SU-DHL-6 (cell line): ENCODE results near the gene MAPK8.
"Not testable (repeated sequence)": the region's sequence is repeated elsewhere in the genome, so short reads cannot be mapped to it uniquely, and the experiment has no call there.

ENCODE experiments used
- H2AFZ ChIP-seq: fragments of 200-600 bp; sonication (generic); 2 replicates; pipeline ENCODE4 v1.6.1; 2014; ENCODE audit warnings: low read depth, mild to moderate bottlenecking, moderate library complexity, mixed read lengths, antibody characterized with exemption, low read length; ENCODE audit not compliant: severe bottlenecking
- H3F3A ChIP-seq: fragments of 200-600 bp; shearing (Covaris generic); 2 replicates; pipeline ENCODE4 v1.6.0; 2016; ENCODE audit warnings: antibody characterized with exemption, mild to moderate bottlenecking; ENCODE audit not compliant: insufficient read depth
- H3K27ac ChIP-seq: fragments of 200-600 bp; sonication (generic); 2 replicates; pipeline ENCODE4 v1.5.1; 2016; ENCODE audit warnings: low read depth, mild to moderate bottlenecking, low read length, moderate library complexity, mixed read lengths
- H3K27me3 ChIP-seq: fragments of 200-600 bp; sonication (generic), shearing (Covaris generic); 2 replicates; pipeline ENCODE4 v1.6.0; 2014; ENCODE audit warnings: mild to moderate bottlenecking, low read length
- H3K36me3 ChIP-seq: fragments of 200-600 bp; sonication (generic); 2 replicates; pipeline ENCODE4 v1.6.1; 2014; ENCODE audit warnings: mild to moderate bottlenecking, low read length, mixed read lengths
- H3K4me2 ChIP-seq: fragments of 300-600, 200-600 bp; shearing (Covaris generic), sonication (generic); 2 replicates; pipeline ENCODE4 v1.6.0; 2014; ENCODE audit warnings: low read length, low read depth, mild to moderate bottlenecking; ENCODE audit not compliant: poor library complexity, severe bottlenecking
- H3K4me3 ChIP-seq: fragments of 200-600 bp; sonication (generic); 2 replicates; pipeline ENCODE4 v1.5.1; 2014; ENCODE audit warnings: antibody characterized with exemption, low read length, mild to moderate bottlenecking, mixed read lengths; ENCODE audit not compliant: insufficient read depth, poor library complexity, severe bottlenecking
- H3K79me2 ChIP-seq: fragments of 200-600 bp; sonication (generic); 2 replicates; pipeline ENCODE4 v1.6.1; 2014; ENCODE audit warnings: mild to moderate bottlenecking, low read length, moderate library complexity; ENCODE audit not compliant: insufficient read depth
- H3K9ac ChIP-seq: fragments of 200-600 bp; sonication (generic); 2 replicates; pipeline ENCODE4 v1.7.0; 2014; ENCODE audit warnings: mild to moderate bottlenecking, low read length
- H3K9me2 ChIP-seq: fragments of 200-600 bp; sonication (generic); replicated peaks from 2 replicates; pipeline ENCODE4 v1.6.1; 2014; ENCODE audit warnings: low read length; ENCODE audit not compliant: insufficient read depth
- H3K9me3 ChIP-seq: fragments of 200-600 bp; sonication (generic); 2 replicates; pipeline ENCODE4 v1.6.1; 2014; ENCODE audit warnings: low read length, mixed read lengths; ENCODE audit not compliant: insufficient read depth
- H4K20me1 ChIP-seq: fragments of 200-600 bp; sonication (generic); 2 replicates; pipeline ENCODE4 v1.6.1; 2014; ENCODE audit warnings: low read depth, mild to moderate bottlenecking, antibody characterized with exemption, low read length, moderate library complexity, mixed read lengths
- EZH2phosphoT487 ChIP-seq: fragments of 200-600 bp; sonication (generic), shearing (Covaris generic); conservative IDR thresholded peaks from 2 replicates; pipeline ENCODE4 v1.6.1; 2018; ENCODE audit warnings: mild to moderate bottlenecking, antibody characterized with exemption, low read length, moderate library complexity, mixed read lengths
- TF ChIP-seq, protein P1 (sequence below): fragments of 200-600 bp; sonication (generic); IDR thresholded peaks from one replicate; pipeline ENCODE4 v1.5.1; 2017; ENCODE audit warnings: antibody characterized with exemption, mild to moderate bottlenecking, low read length, moderate library complexity; ENCODE audit not compliant: insufficient read depth, poor library complexity, severe bottlenecking

Gene MAPK8

GRCh38 chr10:48279081-48279751, 27.3 kb upstream of the MAPK8 start:
- Histone ChIP-seq H3F3A (no peaks in the 10 kb centered on the region), H2AFZ (no peak overlapping the region), H3K9me2 (no peaks in the 10 kb centered on the region), H3K79me2 (no peaks in the 10 kb centered on the region), H3K4me3 (no peak overlapping the region), H4K20me1 (no peaks in the 10 kb centered on the region), H3K27ac (no peak overlapping the region), H3K4me2 (no peak overlapping the region), H3K36me3 (no peaks in the 10 kb centered on the region), H3K9me3 (peaks cover 4% of the 10 kb centered on the region; the same call in 1 of the 2 replicates), H3K9ac (no peak overlapping the region), H3K27me3 (no peaks in the 10 kb centered on the region)
- no peak for TF ChIP-seq EZH2phosphoT487
- TF ChIP-seq, protein P1, sequence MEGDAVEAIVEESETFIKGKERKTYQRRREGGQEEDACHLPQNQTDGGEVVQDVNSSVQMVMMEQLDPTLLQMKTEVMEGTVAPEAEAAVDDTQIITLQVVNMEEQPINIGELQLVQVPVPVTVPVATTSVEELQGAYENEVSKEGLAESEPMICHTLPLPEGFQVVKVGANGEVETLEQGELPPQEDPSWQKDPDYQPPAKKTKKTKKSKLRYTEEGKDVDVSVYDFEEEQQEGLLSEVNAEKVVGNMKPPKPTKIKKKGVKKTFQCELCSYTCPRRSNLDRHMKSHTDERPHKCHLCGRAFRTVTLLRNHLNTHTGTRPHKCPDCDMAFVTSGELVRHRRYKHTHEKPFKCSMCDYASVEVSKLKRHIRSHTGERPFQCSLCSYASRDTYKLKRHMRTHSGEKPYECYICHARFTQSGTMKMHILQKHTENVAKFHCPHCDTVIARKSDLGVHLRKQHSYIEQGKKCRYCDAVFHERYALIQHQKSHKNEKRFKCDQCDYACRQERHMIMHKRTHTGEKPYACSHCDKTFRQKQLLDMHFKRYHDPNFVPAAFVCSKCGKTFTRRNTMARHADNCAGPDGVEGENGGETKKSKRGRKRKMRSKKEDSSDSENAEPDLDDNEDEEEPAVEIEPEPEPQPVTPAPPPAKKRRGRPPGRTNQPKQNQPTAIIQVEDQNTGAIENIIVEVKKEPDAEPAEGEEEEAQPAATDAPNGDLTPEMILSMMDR, result no peak

DNA sequence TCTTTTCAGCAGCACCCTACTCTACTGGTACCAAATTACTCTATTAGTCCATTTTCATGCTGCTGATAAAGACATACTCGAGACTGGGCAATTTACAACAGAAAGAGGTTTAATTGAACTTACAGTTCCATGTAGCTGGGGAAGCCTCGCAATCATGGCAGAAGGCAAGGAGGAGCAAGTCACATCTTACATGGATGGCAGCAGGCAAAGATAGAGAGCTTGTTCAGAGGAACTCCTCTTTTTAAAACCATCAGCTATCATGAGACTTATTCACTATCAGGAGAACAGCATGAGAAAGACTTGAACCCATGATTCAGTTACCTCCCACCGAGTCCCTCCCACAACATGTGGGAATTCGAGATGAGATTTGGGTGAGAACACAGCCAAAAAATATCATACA, 24.8 kb upstream of the MAPK8 start:
- H3K36me3 ChIP-seq, H2AFZ ChIP-seq, H3K4me3 ChIP-seq, H3K9me2 ChIP-seq, H3K27ac ChIP-seq, H3K79me2 ChIP-seq, H4K20me1 ChIP-seq, H3K9ac ChIP-seq, H3K9me3 ChIP-seq, H3K4me2 ChIP-seq, H3K27me3 ChIP-seq, H3F3A ChIP-seq: not testable (repeated sequence)

GRCh38 chr10:48282829-48283228, 23.6 kb upstream of the MAPK8 start:
- Histone ChIP-seq H3K9me3 (peaks cover 8% of the 10 kb centered on the region), H3K36me3 (no peaks in the 10 kb centered on the region), H3F3A (no peaks in the 10 kb centered on the region), H3K9me2 (no peaks in the 10 kb centered on the region), H3K4me2 (no peak overlapping the region), H2AFZ (no peak overlapping the region), H3K9ac (no peak overlapping the region), H3K4me3 (no peak overlapping the region), H4K20me1 (no peaks in the 10 kb centered on the region), H3K27ac (no peak overlapping the region), H3K27me3 (no peaks in the 10 kb centered on the region), H3K79me2 (no peaks in the 10 kb centered on the region)
- TF ChIP-seq, protein P1, result no peak
- no peak for TF ChIP-seq EZH2phosphoT487

GRCh38 chr10:48284002-48284546, 22.4 kb upstream of the MAPK8 start:
- H3K79me2 ChIP-seq, result no peaks in the 10 kb centered on the region
- H4K20me1 ChIP-seq, result no peaks in the 10 kb centered on the region
- no peaks in the 10 kb centered on the region for H3F3A ChIP-seq
- H2AFZ ChIP-seq, result no peak overlapping the region
- H3K9me2 ChIP-seq, result no peaks in the 10 kb centered on the region
- TF ChIP-seq EZH2phosphoT487, result no peak
- TF ChIP-seq, protein P1, result no peak
- H3K36me3 ChIP-seq, result no peaks in the 10 kb centered on the region
- H3K4me2 ChIP-seq, result no peak overlapping the region
- H3K9me3 ChIP-seq, result peaks cover 8% of the 10 kb centered on the region
- H3K27ac ChIP-seq, result no peak overlapping the region
- H3K27me3 ChIP-seq, result no peaks in the 10 kb centered on the region
- H3K4me3 ChIP-seq, result no peak overlapping the region
- H3K9ac ChIP-seq, result no peak overlapping the region
